Kidney (tissue), 14 donors: ENCODE data around the gene ARF1. TPM values are rescaled to one million over a fixed set of nuclear protein-coding genes. Genes with fewer than 3 reads are reported as not detected.

Source experiments
- DNase-seq, 5 donors: peaks; one replicate each; pipeline ENCODE4 v3.0.0-alpha.2; 2013 to 2020
- FAIRE-seq: peaks from 2 replicates; lab custom pipeline; 2012; peaks lifted over from hg19 to GRCh38; lab: Jason Lieb, UNC
- H3K27ac ChIP-seq, 2 donors: one replicate each; pipeline ENCODE4 v1.7.0; 2013; ENCODE audit warnings: low read depth in 2 of 2, low read length in 2 of 2, inconsistent platforms in 1 of 2
- H3K27me3 ChIP-seq: one replicate; pipeline ENCODE4 v1.7.1; 2013; ENCODE audit warnings: low read length, inconsistent platforms; ENCODE audit not compliant: control insufficient read depth, insufficient read depth
- H3K36me3 ChIP-seq, 3 donors: one replicate each; pipeline versions ENCODE4 v1.7.0 to v1.7.1; 2013; ENCODE audit warnings: low read length in 3 of 3, control low read depth in 1 of 3, inconsistent platforms in 1 of 3; ENCODE audit not compliant: insufficient read depth in 3 of 3, control insufficient read depth in 2 of 3
- H3K4me1 ChIP-seq, 3 donors: one replicate each; pipeline versions ENCODE4 v1.7.0 to v1.7.1; 2013; ENCODE audit warnings: low read length in 3 of 3, inconsistent platforms in 1 of 3, low read depth in 1 of 3; ENCODE audit not compliant: control insufficient read depth in 2 of 3, insufficient read depth in 2 of 3
- H3K4me3 ChIP-seq, 3 donors: one replicate each; pipeline versions ENCODE4 v1.7.0 to v1.8.1; 2013; ENCODE audit warnings: low read length in 3 of 3, control low read depth in 1 of 3, inconsistent platforms in 1 of 3
- H3K9ac ChIP-seq, 3 donors: one replicate each; pipeline versions ENCODE4 v1.7.0 to v1.7.1; 2013; ENCODE audit warnings: low read length in 3 of 3, control low read depth in 1 of 3, inconsistent platforms in 1 of 3
- H3K9me3 ChIP-seq, 3 donors: one replicate each; pipeline versions ENCODE4 v1.7.0 to v1.7.1; 2013; ENCODE audit warnings: low read length in 3 of 3, control low read depth in 1 of 3, inconsistent platforms in 1 of 3; ENCODE audit not compliant: control insufficient read depth in 2 of 3, insufficient read depth in 1 of 3
- CTCF ChIP-seq: IDR thresholded peaks from 3 replicates; pipeline ENCODE4 v1.5.1; 2012; ENCODE audit warnings: mild to moderate bottlenecking, moderate library complexity, borderline replicate concordance; ENCODE audit not compliant: insufficient read depth; ENCODE audit errors: extremely low read depth
- intact Hi-C: fragments of 100-400 bp; cut with DNase I; formaldehyde crosslinking; loops from one replicate; pipeline ENCODE4 v1.11.1; 2022
- polyA plus RNA-seq: library from polyadenylated mRNA; stranded (reverse); fragments of 350-450 nt; fragmentation: Illumina TruSeq; extraction: RNeasy Lipid Tissue Mini Kit (QIAGEN cat#74804); gene quantifications from one replicate; pipeline ENCODE4 v1.2.3, GENCODE V29; 2014; ENCODE audit warnings: low read depth, low replicate concordance; ENCODE audit not compliant: insufficient read depth
- total RNA-seq: library from RNA; stranded (reverse); fragmentation: NEBNext Ultra II Directional; extraction: Animal tissue kit (Norgen Biotek cat#: 25700); gene quantifications from one replicate; pipeline ENCODE4 v1.2.1, GENCODE V29; 2021
- donor health status: control.
- donor health status: control.
- donor health status: control.
- donor health status: control.
- donor health status: control.
- donor health status: DM: yes; HTN: yes; CAD: no.
- donor health status: Normal renal cell carcinoma (clear cell type).

Gene ARF1
- total and polyA plus RNA-seq, 2 donors from 2014 or later = 383 to 398 TPM

- FAIRE-seq (no peak), DNase-seq (peak; percentile 54 to 88 (median 60))
- Histone ChIP-seq H3K36me3 (peaks cover 0 to 27% (median 23%) of the 10 kb centered on the region in 3 donors), H3K27ac (peak overlapping the region in 1 of 2 donors; percentile 89), H3K9me3 (no peaks in the 10 kb centered on the region), H3K9ac (peak overlapping the region in 1 of 3 donors; percentile 19), H3K4me1 (peaks cover 0 to 7% (median 4%) of the 10 kb centered on the region in 3 donors), H3K27me3 (no peaks in the 10 kb centered on the region), H3K4me3 (peak overlapping the region; percentile 27 to 81 (median 30))
- intact Hi-C loops = no loop called here
- TF ChIP-seq CTCF = no peak
These were observed 19.7 kb downstream of the ARF1 start for GRCh38 chr1:228101994-228102790.

GRCh38 chr1:228102791-228103620 lies 20.5 kb downstream of the ARF1 start, which contains the start of gene C1orf35:
TSS of gene C1orf35 (minus strand) at chr1:228103325. CDS start at chr1:228103227, 98 bp downstream.
- no peak for TF ChIP-seq CTCF
- H3K4me1 ChIP-seq = peaks cover 0 to 11% (median 4%) of the 10 kb centered on the region in 3 donors
- intact Hi-C loops = no loop called here
- peak within 1 kb of the TSS; percentile 49 to 89 for H3K27ac ChIP-seq
- FAIRE-seq (no peak), DNase-seq (peak; percentile 96 to 98 (median 98))
- no peaks in the 10 kb centered on the region for H3K27me3 ChIP-seq
- H3K36me3 ChIP-seq = peaks cover 0 to 23% (median 21%) of the 10 kb centered on the region in 3 donors
- H3K4me3 ChIP-seq = peak within 1 kb of the TSS; percentile 58 to 81 (median 73)
- H3K9ac ChIP-seq = peak within 1 kb of the TSS; percentile 17 to 51 (median 42)
- no peaks in the 10 kb centered on the region for H3K9me3 ChIP-seq

- intact Hi-C loops = no loop called here
- H3K4me3 ChIP-seq = no peak overlapping the region
- H3K9ac ChIP-seq = no peak overlapping the region
- peaks cover 0 to 20% (median 4%) of the 10 kb centered on the region in 3 donors for H3K4me1 ChIP-seq
- no peaks in the 10 kb centered on the region for H3K9me3 ChIP-seq
- no peak overlapping the region for H3K27ac ChIP-seq
- H3K27me3 ChIP-seq = no peaks in the 10 kb centered on the region
- TF ChIP-seq CTCF = no peak
- FAIRE-seq = no peak
- peak in 2 of 5 donors; percentile 59 to 65 for DNase-seq
- H3K36me3 ChIP-seq = peaks cover 0 to 11% (median 11%) of the 10 kb centered on the region in 3 donors
These were observed 22.2 kb downstream of the ARF1 start for GRCh38 chr1:228104526-228105269.
